ENCODE data around the gene HOXA3.

- TF ChIP-seq POLR2AphosphoS5 (IDR thresholded peaks at IDR 0.05; ENCODE audit: low read depth) (no peak), GABPA (IDR thresholded peaks at IDR 0.05; ENCODE audit: low read depth) (no peak), SPI1 (IDR thresholded peaks at IDR 0.05; ENCODE audit: borderline replicate concordance, low read depth) (no peak)
- TF ChIP-seq, protein P1, sequence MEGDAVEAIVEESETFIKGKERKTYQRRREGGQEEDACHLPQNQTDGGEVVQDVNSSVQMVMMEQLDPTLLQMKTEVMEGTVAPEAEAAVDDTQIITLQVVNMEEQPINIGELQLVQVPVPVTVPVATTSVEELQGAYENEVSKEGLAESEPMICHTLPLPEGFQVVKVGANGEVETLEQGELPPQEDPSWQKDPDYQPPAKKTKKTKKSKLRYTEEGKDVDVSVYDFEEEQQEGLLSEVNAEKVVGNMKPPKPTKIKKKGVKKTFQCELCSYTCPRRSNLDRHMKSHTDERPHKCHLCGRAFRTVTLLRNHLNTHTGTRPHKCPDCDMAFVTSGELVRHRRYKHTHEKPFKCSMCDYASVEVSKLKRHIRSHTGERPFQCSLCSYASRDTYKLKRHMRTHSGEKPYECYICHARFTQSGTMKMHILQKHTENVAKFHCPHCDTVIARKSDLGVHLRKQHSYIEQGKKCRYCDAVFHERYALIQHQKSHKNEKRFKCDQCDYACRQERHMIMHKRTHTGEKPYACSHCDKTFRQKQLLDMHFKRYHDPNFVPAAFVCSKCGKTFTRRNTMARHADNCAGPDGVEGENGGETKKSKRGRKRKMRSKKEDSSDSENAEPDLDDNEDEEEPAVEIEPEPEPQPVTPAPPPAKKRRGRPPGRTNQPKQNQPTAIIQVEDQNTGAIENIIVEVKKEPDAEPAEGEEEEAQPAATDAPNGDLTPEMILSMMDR (IDR thresholded peaks at IDR 0.05; ENCODE audit: insufficient read depth, low read length), result no peak
- TF ChIP-seq, protein P2, sequence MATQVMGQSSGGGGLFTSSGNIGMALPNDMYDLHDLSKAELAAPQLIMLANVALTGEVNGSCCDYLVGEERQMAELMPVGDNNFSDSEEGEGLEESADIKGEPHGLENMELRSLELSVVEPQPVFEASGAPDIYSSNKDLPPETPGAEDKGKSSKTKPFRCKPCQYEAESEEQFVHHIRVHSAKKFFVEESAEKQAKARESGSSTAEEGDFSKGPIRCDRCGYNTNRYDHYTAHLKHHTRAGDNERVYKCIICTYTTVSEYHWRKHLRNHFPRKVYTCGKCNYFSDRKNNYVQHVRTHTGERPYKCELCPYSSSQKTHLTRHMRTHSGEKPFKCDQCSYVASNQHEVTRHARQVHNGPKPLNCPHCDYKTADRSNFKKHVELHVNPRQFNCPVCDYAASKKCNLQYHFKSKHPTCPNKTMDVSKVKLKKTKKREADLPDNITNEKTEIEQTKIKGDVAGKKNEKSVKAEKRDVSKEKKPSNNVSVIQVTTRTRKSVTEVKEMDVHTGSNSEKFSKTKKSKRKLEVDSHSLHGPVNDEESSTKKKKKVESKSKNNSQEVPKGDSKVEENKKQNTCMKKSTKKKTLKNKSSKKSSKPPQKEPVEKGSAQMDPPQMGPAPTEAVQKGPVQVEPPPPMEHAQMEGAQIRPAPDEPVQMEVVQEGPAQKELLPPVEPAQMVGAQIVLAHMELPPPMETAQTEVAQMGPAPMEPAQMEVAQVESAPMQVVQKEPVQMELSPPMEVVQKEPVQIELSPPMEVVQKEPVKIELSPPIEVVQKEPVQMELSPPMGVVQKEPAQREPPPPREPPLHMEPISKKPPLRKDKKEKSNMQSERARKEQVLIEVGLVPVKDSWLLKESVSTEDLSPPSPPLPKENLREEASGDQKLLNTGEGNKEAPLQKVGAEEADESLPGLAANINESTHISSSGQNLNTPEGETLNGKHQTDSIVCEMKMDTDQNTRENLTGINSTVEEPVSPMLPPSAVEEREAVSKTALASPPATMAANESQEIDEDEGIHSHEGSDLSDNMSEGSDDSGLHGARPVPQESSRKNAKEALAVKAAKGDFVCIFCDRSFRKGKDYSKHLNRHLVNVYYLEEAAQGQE (IDR thresholded peaks at IDR 0.05; ENCODE audit: insufficient replicate concordance, low read depth), result no peak
Observed at GRCh38 chr7:27080844-27081436, 71.4 kb downstream of the HOXA3 start.

Measured in HL-60 (cell line).